KMS-11 (cell line): ENCODE results near the gene C19orf25.
"Not testable (repeated sequence)": the region's sequence is repeated elsewhere in the genome, so short reads cannot be mapped to it uniquely, and the experiment has no call there.

ENCODE experiments used
- H2AFZ ChIP-seq: fragments of 200-600 bp; sonication (generic); 2 replicates; pipeline ENCODE4 v1.6.1; 2016; ENCODE audit warnings: antibody characterized with exemption, mixed run types, low read depth
- H3K27ac ChIP-seq: fragments of 200-600 bp; sonication (generic); 2 replicates; pipeline ENCODE4 v1.6.1; 2016; ENCODE audit warnings: mild to moderate bottlenecking, mixed run types
- H3K27me3 ChIP-seq: fragments of 200-600 bp; sonication (generic); 2 replicates; pipeline ENCODE4 v1.6.1; 2017; ENCODE audit warnings: mild to moderate bottlenecking, low read depth, mixed run types, moderate library complexity; ENCODE audit not compliant: insufficient read depth
- H3K36me3 ChIP-seq: fragments of 200-600 bp; sonication (generic); 2 replicates; pipeline ENCODE4 v1.6.1; 2017; ENCODE audit warnings: mild to moderate bottlenecking, mixed run types; ENCODE audit not compliant: insufficient read depth
- H3K4me1 ChIP-seq: fragments of 200-600 bp; sonication (generic); 2 replicates; pipeline ENCODE4 v1.6.1; 2016; ENCODE audit warnings: mild to moderate bottlenecking, low read depth, mixed run types; ENCODE audit not compliant: poor library complexity, severe bottlenecking
- H3K4me2 ChIP-seq: fragments of 200-600 bp; sonication (generic); 2 replicates; pipeline ENCODE4 v1.7.0; 2016; ENCODE audit warnings: mild to moderate bottlenecking, mixed run types
- H3K4me3 ChIP-seq: fragments of 200-600 bp; sonication (generic); IDR thresholded peaks from 2 replicates; pipeline ENCODE4 v1.6.1; 2017; ENCODE audit warnings: low read depth, low read length, mixed read lengths; ENCODE audit not compliant: insufficient read depth
- H3K79me2 ChIP-seq: fragments of 200-600 bp; sonication (generic); 2 replicates; pipeline ENCODE4 v1.6.1; 2016; ENCODE audit warnings: low read depth, mixed run types; ENCODE audit not compliant: insufficient read depth
- H3K9ac ChIP-seq: fragments of 200-600 bp; sonication (generic); 2 replicates; pipeline ENCODE4 v1.6.1; 2016; ENCODE audit warnings: mild to moderate bottlenecking, mixed run types
- H4K20me1 ChIP-seq: fragments of 200-600 bp; sonication (generic); 2 replicates; pipeline ENCODE4 v1.6.1; 2016; ENCODE audit warnings: mild to moderate bottlenecking, mixed run types; ENCODE audit not compliant: insufficient read depth
- CTCF ChIP-seq: fragments of 200-600 bp; sonication (generic); conservative IDR thresholded peaks from 2 replicates; pipeline ENCODE4 v1.6.1; 2017; ENCODE audit warnings: low read depth, mild to moderate bottlenecking, antibody characterized with exemption, low read length, moderate library complexity, mixed read lengths

Gene C19orf25

GRCh38 chr19:1503089-1503924, 24.3 kb upstream of the C19orf25 start:
- Histone ChIP-seq H3K79me2 (no peaks in the 10 kb centered on the region), H3K9ac (no peak overlapping the region), H3K27ac (no peak overlapping the region), H2AFZ (no peak overlapping the region), H3K36me3 (no peaks in the 10 kb centered on the region), H3K4me3 (no peak overlapping the region), H3K4me1 (no peaks in the 10 kb centered on the region), H3K4me2 (no peak overlapping the region), H3K27me3 (peaks cover 68% of the 10 kb centered on the region), H4K20me1 (no peaks in the 10 kb centered on the region)
- peak; percentile 53 for TF ChIP-seq CTCF

DNA sequence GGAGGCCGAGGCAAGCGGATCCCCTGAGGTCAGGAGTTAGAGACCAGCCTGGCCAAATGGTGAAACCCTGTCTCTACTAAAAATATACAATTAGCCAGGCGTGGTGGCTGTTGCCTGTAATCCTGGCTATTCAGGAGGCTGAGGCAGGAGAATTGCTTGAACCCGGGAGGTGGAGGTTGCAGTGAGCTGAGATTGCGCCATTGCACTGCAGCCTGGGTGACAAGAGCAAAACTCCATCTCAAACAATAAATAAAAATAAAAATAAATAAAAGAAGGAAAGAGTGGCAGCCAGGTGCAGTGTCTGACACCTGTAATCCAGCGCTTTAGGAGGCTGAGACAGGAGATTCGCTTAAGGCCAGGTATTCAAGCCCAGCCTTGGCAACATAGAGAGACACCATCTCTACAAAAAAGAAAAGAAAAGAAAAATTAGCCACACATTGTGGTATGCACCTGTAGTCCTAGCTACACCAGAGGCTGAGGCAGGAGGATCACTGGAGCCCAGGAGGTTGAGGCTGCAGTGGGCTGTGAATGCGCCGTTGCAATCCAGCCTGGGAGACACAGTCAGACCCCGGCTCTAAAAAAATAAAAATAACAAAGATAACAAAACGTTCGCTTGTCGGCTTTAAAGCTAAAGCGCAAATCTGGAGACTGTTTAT, 23.5 kb upstream of the C19orf25 start:
- H3K27me3 ChIP-seq, result peaks cover 74% of the 10 kb centered on the region
- H2AFZ ChIP-seq, result no peak overlapping the region
- no peak overlapping the region for H3K4me2 ChIP-seq
- no peak overlapping the region for H3K9ac ChIP-seq
- no peaks in the 10 kb centered on the region for H4K20me1 ChIP-seq
- no peaks in the 10 kb centered on the region for H3K79me2 ChIP-seq
- no peaks in the 10 kb centered on the region for H3K4me1 ChIP-seq
- H3K36me3 ChIP-seq, result no peaks in the 10 kb centered on the region
- no peak overlapping the region for H3K27ac ChIP-seq
- no peak for TF ChIP-seq CTCF
- H3K4me3 ChIP-seq, result no peak overlapping the region

- H3K79me2 ChIP-seq, result no peaks in the 10 kb centered on the region
- TF ChIP-seq CTCF, result no peak
- no peak overlapping the region for H3K9ac ChIP-seq
- H3K4me1 ChIP-seq, result no peaks in the 10 kb centered on the region
- H3K27ac ChIP-seq, result no peak overlapping the region
- H3K27me3 ChIP-seq, result peaks cover 84% of the 10 kb centered on the region
- H3K4me3 ChIP-seq, result no peak overlapping the region
- no peaks in the 10 kb centered on the region for H3K36me3 ChIP-seq
- no peak overlapping the region for H2AFZ ChIP-seq
- H3K4me2 ChIP-seq, result no peak overlapping the region
- no peaks in the 10 kb centered on the region for H4K20me1 ChIP-seq
Measured at GRCh38 chr19:1501200-1501595, 22.2 kb upstream of the C19orf25 start.

DNA sequence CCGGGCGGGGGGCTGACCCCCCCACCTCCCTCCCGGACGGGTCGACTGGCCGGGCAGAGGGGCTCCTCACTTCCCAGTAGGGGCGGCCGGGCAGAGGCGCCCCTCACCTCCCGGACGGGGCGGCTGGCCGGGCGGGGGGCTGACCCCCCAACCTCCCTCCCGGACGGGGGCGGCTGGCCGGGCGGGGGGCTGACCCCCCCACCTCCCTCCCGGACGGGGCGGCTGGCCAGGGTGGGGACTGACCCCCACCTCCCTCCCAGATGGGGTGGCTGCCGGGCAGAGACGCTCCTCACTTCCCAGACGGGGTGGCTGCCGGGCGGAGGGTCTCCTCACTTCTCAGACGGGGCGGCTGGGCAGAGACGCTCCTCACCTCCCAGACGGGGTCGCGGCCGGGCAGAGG, 20.2 kb upstream of the C19orf25 start:
- not testable (repeated sequence) for H3K9ac ChIP-seq, H3K36me3 ChIP-seq, H3K4me3 ChIP-seq, H3K27ac ChIP-seq, H3K4me2 ChIP-seq, H3K4me1 ChIP-seq, H4K20me1 ChIP-seq, H2AFZ ChIP-seq, H3K79me2 ChIP-seq
- peaks cover 84% of the 10 kb centered on the region for H3K27me3 ChIP-seq
